Stomach (tissue), 4 donors: ENCODE measurements around the gene GET4.
A peak's percentile ranks its signal among the peaks of the same experiment; 100 is the strongest.

Source experiments
- CTCF ChIP-seq, 7 experiments: fragments of 450-650 bp in 4 of 7; fragments of 200-600 bp in 3 of 7; sonication (generic) in 3 of 7; IDR thresholded peaks; one replicate each; pipeline ENCODE4 v1.5.1; 2016 to 2019; ENCODE audit warnings: antibody characterized with exemption in 7 of 7, control low read depth in 2 of 7, mild to moderate bottlenecking in 1 of 7
- EP300 ChIP-seq: sonication (generic); formaldehyde crosslinking; IDR thresholded peaks from one replicate; pipeline ENCODE4 v1.6.1; 2017; ENCODE audit warnings: antibody characterized with exemption
- POLR2A ChIP-seq, 4 donors: fragments of 450-650 bp; IDR thresholded peaks; one replicate each; pipeline ENCODE4 v1.6.1; 2016; ENCODE audit warnings: antibody characterized with exemption in 4 of 4, control low read depth in 2 of 4, mild to moderate bottlenecking in 1 of 4, moderate library complexity in 1 of 4
- POLR2AphosphoS5 ChIP-seq, 3 donors: sonication (generic); formaldehyde crosslinking; IDR thresholded peaks; one replicate each; pipeline ENCODE4 v1.6.1; 2016; ENCODE audit warnings: antibody characterized with exemption in 3 of 3

DNA sequence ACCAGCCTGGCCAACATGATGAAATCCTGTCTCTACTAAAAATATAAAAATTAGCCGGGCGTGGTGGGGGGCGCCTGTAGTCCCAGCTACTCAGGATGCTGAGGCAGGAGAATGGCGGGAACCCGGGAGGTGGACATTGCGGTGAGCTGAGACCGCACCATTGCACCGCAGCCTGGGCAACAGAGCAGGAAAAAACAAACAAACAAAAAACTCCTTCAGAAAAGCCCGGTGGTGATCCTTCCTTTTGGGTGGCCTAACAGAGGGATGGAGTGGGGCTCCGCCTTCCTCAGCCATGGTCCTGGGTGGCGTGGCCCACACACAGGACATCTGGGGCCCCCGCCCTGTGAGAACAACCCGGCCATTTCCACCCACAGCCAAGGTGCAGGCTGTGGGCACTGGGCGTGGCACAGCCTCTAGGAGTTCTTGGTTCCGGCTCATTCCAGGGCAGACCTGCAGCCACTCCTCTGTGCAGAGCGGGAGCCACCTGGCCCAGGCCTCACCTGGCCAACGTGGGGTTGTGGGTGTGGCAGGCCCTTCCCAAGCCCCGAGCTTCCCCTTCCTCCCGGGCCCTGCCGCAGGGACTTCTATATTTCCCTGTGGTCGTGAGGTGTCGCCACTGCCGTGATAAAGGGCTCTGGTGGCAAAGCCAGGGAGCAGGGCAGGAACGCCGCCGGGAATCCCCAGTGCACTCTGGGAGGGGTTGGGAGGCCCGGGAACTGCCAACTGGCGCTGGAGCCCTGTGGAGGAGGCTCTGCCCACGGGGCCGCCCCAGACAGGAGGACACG is 37.6 kb downstream of the GET4 start:
- TF ChIP-seq CTCF (IDR thresholded peaks at IDR 0.05) (peak in 1 of 7 experiments; percentile 39), POLR2A (IDR thresholded peaks at IDR 0.05) (no peak), POLR2AphosphoS5 (IDR thresholded peaks at IDR 0.05) (peak in 1 of 3 donors; percentile 73), EP300 (no peak)
